Caco-2 (cell line): Measurements from ENCODE around the gene EPDR1. TPM values are rescaled to one million over a fixed set of nuclear protein-coding genes. Genes with fewer than 3 reads are reported as not detected.

Experiments used
- BruUV-seq: library from RNA; stranded (reverse); fragments of 400-500 nt; replicated peaks from 2 replicates; lab custom pipeline; 2021; lab: Mats Ljungman, UMichigan
- CTCF ChIA-PET: fragments of 300-600 bp; sonication (Branson Sonifier 250); formaldehyde crosslinking; loops from one replicate; lab custom pipeline; 2022; ENCODE audit warnings: antibody characterized with exemption; lab: Charles Lee
- POLR2A ChIA-PET: fragments of 300-600 bp; sonication (Branson Sonifier 250); formaldehyde crosslinking; loops from one replicate; lab custom pipeline; 2022; ENCODE audit warnings: antibody characterized with exemption; lab: Charles Lee
- DNase-seq, 2 experiments: peaks; one replicate each; pipeline versions ENCODE4 v3.0.0 to v3.0.0-alpha.2; 2020 to 2022
- H3K27me3 ChIP-seq: replicated peaks from 2 replicates; pipeline ENCODE4 v1.6.0; 2011; ENCODE audit warnings: low read length; ENCODE audit not compliant: control insufficient read depth, insufficient read depth
- H3K36me3 ChIP-seq: 2 replicates; pipeline ENCODE4 v1.5.1; 2011; ENCODE audit warnings: low read length; ENCODE audit not compliant: control insufficient read depth, insufficient read depth
- H3K4me1 ChIP-seq: fragments of 250-450 bp; sonication (Bioruptor Pico); 2 replicates; pipeline ENCODE4 v1.5.1; 2020; ENCODE audit warnings: mild to moderate bottlenecking
- H3K4me3 ChIP-seq: 2 replicates; pipeline ENCODE4 v1.5.1; 2011; ENCODE audit warnings: low read depth, mild to moderate bottlenecking, control low read depth, low read length
- H3K9me3 ChIP-seq: fragments of 250-450 bp; sonication (Bioruptor Pico); 2 replicates; pipeline ENCODE4 v1.5.1; 2020; ENCODE audit warnings: mild to moderate bottlenecking, moderate library complexity
- H3K27ac Mint-ChIP-seq: one replicate; pipeline ENCODE4 v1.8.0; 2022; ENCODE audit warnings: mixed read lengths; ENCODE audit not compliant: unreplicated experiment
- H3K27me3 Mint-ChIP-seq: one replicate; pipeline ENCODE4 v1.8.0; 2022; ENCODE audit warnings: mixed read lengths; ENCODE audit not compliant: insufficient read depth, unreplicated experiment
- H3K36me3 Mint-ChIP-seq: one replicate; pipeline ENCODE4 v1.8.0; 2022; ENCODE audit warnings: mild to moderate bottlenecking, mixed read lengths; ENCODE audit not compliant: insufficient read depth, unreplicated experiment
- H3K4me1 Mint-ChIP-seq: one replicate; pipeline ENCODE4 v1.8.0; 2022; ENCODE audit warnings: low read depth, mixed read lengths; ENCODE audit not compliant: unreplicated experiment
- H3K4me3 Mint-ChIP-seq: one replicate; pipeline ENCODE4 v1.8.0; 2022; ENCODE audit warnings: mild to moderate bottlenecking, moderate library complexity, mixed read lengths; ENCODE audit not compliant: unreplicated experiment
- H3K9me3 Mint-ChIP-seq: one replicate; pipeline ENCODE4 v1.8.0; 2022; ENCODE audit warnings: mixed read lengths; ENCODE audit not compliant: unreplicated experiment
- CTCF ChIP-seq, 2 experiments: fragments of 200-600 bp in 1 of 2; IDR thresholded peaks; 1 replicate in 1 of 2; 2 replicates in 1 of 2; pipeline versions ENCODE4 v1.5.1 to v1.8.0; 2011 to 2022; ENCODE audit warnings: antibody characterized with exemption in 1 of 2, control low read depth in 1 of 2, inconsistent platforms in 1 of 2, low read depth in 1 of 2, low read length in 1 of 2, mild to moderate bottlenecking in 1 of 2, moderate library complexity in 1 of 2; ENCODE audit not compliant: insufficient read depth in 1 of 2, severe bottlenecking in 1 of 2, unreplicated experiment in 1 of 2
- intact Hi-C: fragments of 100-400 bp; cut with micrococcal nuclease; formaldehyde crosslinking; loops from one replicate; pipeline ENCODE4 v1.10.0; 2022; ENCODE audit not compliant: unreplicated experiment
- total RNA-seq: library from RNA; stranded (reverse); gene quantifications from 2 replicates; pipeline ENCODE4 v1.2.3, GENCODE V29; 2022

EPDR1 gene
- total RNA-seq, 1 experiment from 2014 or later, result 0.25 TPM

GRCh38 chr7:37981664-37982063, 61.2 kb downstream of the EPDR1 start:
- intact Hi-C loops, result no loop called here
- no peaks in the 10 kb centered on the region for H3K27me3 ChIP-seq
- CTCF ChIA-PET, result no interaction called here
- DNase-seq, result no peak
- H3K4me1 ChIP-seq, result no peaks in the 10 kb centered on the region
- peaks cover 2% of the 10 kb centered on the region for H3K27me3 Mint-ChIP-seq
- H3K4me3 ChIP-seq, result no peak overlapping the region
- H3K36me3 ChIP-seq, result no peaks in the 10 kb centered on the region
- H3K36me3 Mint-ChIP-seq, result no peaks in the 10 kb centered on the region
- no peaks in the 10 kb centered on the region for H3K9me3 Mint-ChIP-seq
- H3K4me1 Mint-ChIP-seq, result no peaks in the 10 kb centered on the region
- H3K4me3 Mint-ChIP-seq, result no peak overlapping the region
- TF ChIP-seq CTCF (IDR thresholded peaks at IDR 0.05; ENCODE audit: insufficient read depth in 1 of 2, low read depth in 1 of 2, low read length in 1 of 2, severe bottlenecking in 1 of 2, unreplicated experiment in 1 of 2), result no peak
- H3K9me3 ChIP-seq, result no peaks in the 10 kb centered on the region
- POLR2A ChIA-PET, result no interaction called here
- BruUV-seq, result no TSS peak
- no peak overlapping the region for H3K27ac Mint-ChIP-seq

GRCh38 chr7:37982423-37982822, 62.0 kb downstream of the EPDR1 start:
- no peaks in the 10 kb centered on the region for H3K9me3 ChIP-seq
- no TSS peak for BruUV-seq
- Mint-ChIP-seq H3K9me3 (no peaks in the 10 kb centered on the region), H3K4me1 (no peaks in the 10 kb centered on the region), H3K27me3 (peaks cover 2% of the 10 kb centered on the region), H3K4me3 (no peak overlapping the region), H3K27ac (no peak overlapping the region), H3K36me3 (no peaks in the 10 kb centered on the region)
- CTCF ChIA-PET, result no interaction called here
- no peaks in the 10 kb centered on the region for H3K36me3 ChIP-seq
- H3K27me3 ChIP-seq, result no peaks in the 10 kb centered on the region
- DNase-seq, result no peak
- TF ChIP-seq CTCF (IDR thresholded peaks at IDR 0.05; ENCODE audit: insufficient read depth in 1 of 2, low read depth in 1 of 2, low read length in 1 of 2, severe bottlenecking in 1 of 2, unreplicated experiment in 1 of 2), result no peak
- no peaks in the 10 kb centered on the region for H3K4me1 ChIP-seq
- POLR2A ChIA-PET, result no interaction called here
- H3K4me3 ChIP-seq, result no peak overlapping the region
- intact Hi-C loops, result no loop called here

- H3K27me3 Mint-ChIP-seq, result peaks cover 6% of the 10 kb centered on the region
- no TSS peak for BruUV-seq
- H3K9me3 Mint-ChIP-seq, result no peaks in the 10 kb centered on the region
- no peak overlapping the region for H3K27ac Mint-ChIP-seq
- no peaks in the 10 kb centered on the region for H3K36me3 ChIP-seq
- no peaks in the 10 kb centered on the region for H3K36me3 Mint-ChIP-seq
- H3K4me1 Mint-ChIP-seq, result no peaks in the 10 kb centered on the region
- TF ChIP-seq CTCF (IDR thresholded peaks at IDR 0.05; ENCODE audit: insufficient read depth in 1 of 2, low read depth in 1 of 2, low read length in 1 of 2, severe bottlenecking in 1 of 2, unreplicated experiment in 1 of 2), result no peak
- H3K4me3 ChIP-seq, result no peak overlapping the region
- H3K27me3 ChIP-seq, result no peaks in the 10 kb centered on the region
- ChIA-PET POLR2A (no interaction called here), CTCF (no interaction called here)
- H3K4me1 ChIP-seq, result no peaks in the 10 kb centered on the region
- intact Hi-C loops, result no loop called here
- no peak overlapping the region for H3K4me3 Mint-ChIP-seq
- DNase-seq, result no peak
- H3K9me3 ChIP-seq, result no peaks in the 10 kb centered on the region
Observed at GRCh38 chr7:37984750-37985390, 64.4 kb downstream of the EPDR1 start.
